HEK293 (cell line): ENCODE measurements around the gene RGS12.

ENCODE experiments used
- CTCF ChIA-PET: fragments of 350-600 bp; formaldehyde crosslinking; extraction: SDS; loops from one replicate; lab custom pipeline; 2021; ENCODE audit warnings: antibody characterized with exemption; lab: Yijun Ruan, JAX
- POLR2A ChIA-PET: fragments of 300-600 bp; formaldehyde crosslinking; extraction: SDS; loops from one replicate; lab custom pipeline; 2020; ENCODE audit warnings: antibody characterized with exemption, inconsistent platforms; lab: Yijun Ruan, JAX
- H3K27ac ChIP-seq: fragments of 200-500 bp; sonication (Bioruptor generic); 2 replicates; pipeline ENCODE4 v1.5.1; 2014; ENCODE audit warnings: low read depth, low read length, control low read depth, inconsistent platforms; ENCODE audit errors: extremely low read depth
- H3K36me3 ChIP-seq, 2 experiments: fragments of 200-500 bp in 1 of 2; sonication (Bioruptor generic) in 1 of 2; 1 replicate in 1 of 2; 2 replicates in 1 of 2; pipeline ENCODE4 v1.5.1; 2014 to 2017; ENCODE audit warnings: inconsistent platforms in 2 of 2, low read length in 2 of 2; ENCODE audit not compliant: control insufficient read depth in 2 of 2, insufficient read depth in 1 of 2
- H3K4me1 ChIP-seq: fragments of 200-500 bp; sonication (Bioruptor generic); 2 replicates; pipeline ENCODE4 v1.5.1; 2014; ENCODE audit warnings: mild to moderate bottlenecking, low read length, inconsistent platforms; ENCODE audit not compliant: control insufficient read depth, insufficient read depth
- H3K4me3 ChIP-seq: 2 replicates; pipeline ENCODE4 v1.5.1; 2011; ENCODE audit warnings: low read depth, mild to moderate bottlenecking, control low read depth, low read length, moderate library complexity
- H3K9me3 ChIP-seq: fragments of 200-500 bp; sonication (Bioruptor generic); 2 replicates; pipeline ENCODE4 v1.5.1; 2014; ENCODE audit warnings: low read depth, low read length, inconsistent platforms; ENCODE audit not compliant: control insufficient read depth, insufficient read depth
- GFI1B ChIP-seq: fragments of 450-650 bp; formaldehyde crosslinking; IDR thresholded peaks from 2 replicates; pipeline ENCODE4 v1.5.1; 2016; ENCODE audit warnings: missing biosample characterization, missing genetic modification characterization
- GLIS1 ChIP-seq: fragments of 450-650 bp; formaldehyde crosslinking; IDR thresholded peaks from 2 replicates; pipeline ENCODE4 v1.5.1; 2016; ENCODE audit warnings: missing biosample characterization, missing genetic modification characterization
- HOXA7 ChIP-seq: sonication (generic); formaldehyde crosslinking; IDR thresholded peaks from 2 replicates; pipeline ENCODE4 v1.8.1; 2022; ENCODE audit warnings: missing genetic modification reagents, borderline replicate concordance
- KLF8 ChIP-seq: fragments of 450-650 bp; formaldehyde crosslinking; IDR thresholded peaks from 2 replicates; pipeline ENCODE4 v1.5.1; 2016; ENCODE audit warnings: missing biosample characterization, missing genetic modification characterization
- MEIS1 ChIP-seq: sonication (generic); formaldehyde crosslinking; IDR thresholded peaks from 2 replicates; pipeline ENCODE4 v1.8.1; 2022; ENCODE audit warnings: missing genetic modification reagents, mild to moderate bottlenecking, borderline replicate concordance
- MZF1 ChIP-seq: fragments of 450-650 bp; formaldehyde crosslinking; IDR thresholded peaks from 2 replicates; pipeline ENCODE4 v1.5.1; 2017; ENCODE audit warnings: missing biosample characterization, missing genetic modification characterization, borderline replicate concordance
- TRIM28 ChIP-seq: IDR thresholded peaks from 2 replicates; pipeline ENCODE4 v1.6.1; 2011; ENCODE audit warnings: low read length, control low read depth, borderline replicate concordance
- YY2 ChIP-seq: fragments of 450-650 bp; formaldehyde crosslinking; IDR thresholded peaks from 2 replicates; pipeline ENCODE4 v1.5.1; 2016; ENCODE audit warnings: missing biosample characterization, missing genetic modification characterization
- ZBTB21 ChIP-seq: fragments of 450-650 bp; formaldehyde crosslinking; IDR thresholded peaks from 2 replicates; pipeline ENCODE4 v1.5.1; 2017; ENCODE audit warnings: missing biosample characterization, missing genetic modification characterization
- ZBTB7A ChIP-seq: fragments of 450-650 bp; formaldehyde crosslinking; IDR thresholded peaks from 2 replicates; pipeline ENCODE4 v1.5.1; 2016; ENCODE audit warnings: low read depth, missing biosample characterization, missing genetic modification characterization
- ZBTB8A ChIP-seq: fragments of 450-650 bp; formaldehyde crosslinking; IDR thresholded peaks from 2 replicates; pipeline ENCODE4 v1.5.1; 2016; ENCODE audit warnings: missing biosample characterization, missing genetic modification characterization
- ZFP3 ChIP-seq: fragments of 450-650 bp; formaldehyde crosslinking; IDR thresholded peaks from 2 replicates; pipeline ENCODE4 v1.5.1; 2016; ENCODE audit warnings: low read depth, missing biosample characterization, missing genetic modification characterization
- ZIC2 ChIP-seq: fragments of 450-650 bp; formaldehyde crosslinking; IDR thresholded peaks from 2 replicates; pipeline ENCODE4 v1.5.1; 2016; ENCODE audit warnings: missing biosample characterization, missing genetic modification characterization
- ZNF155 ChIP-seq: fragments of 450-650 bp; formaldehyde crosslinking; IDR thresholded peaks from 2 replicates; pipeline ENCODE4 v1.5.1; 2016; ENCODE audit warnings: missing biosample characterization, missing genetic modification characterization
- ZNF175 ChIP-seq: fragments of 450-650 bp; formaldehyde crosslinking; IDR thresholded peaks from 2 replicates; pipeline ENCODE4 v1.5.1; 2016; ENCODE audit warnings: missing biosample characterization, missing genetic modification characterization
- ZNF19 ChIP-seq: fragments of 450-650 bp; formaldehyde crosslinking; IDR thresholded peaks from 2 replicates; pipeline ENCODE4; 2016; ENCODE audit warnings: missing biosample characterization, missing genetic modification characterization, low read depth
- ZNF398 ChIP-seq: fragments of 450-650 bp; formaldehyde crosslinking; IDR thresholded peaks from 2 replicates; pipeline ENCODE4 v1.5.1; 2017; ENCODE audit warnings: missing biosample characterization, missing genetic modification characterization
- ZNF416 ChIP-seq: fragments of 450-650 bp; formaldehyde crosslinking; IDR thresholded peaks from 2 replicates; pipeline ENCODE4 v1.5.1; 2016; ENCODE audit warnings: missing biosample characterization, missing genetic modification characterization
- ZNF423 ChIP-seq: fragments of 450-650 bp; formaldehyde crosslinking; IDR thresholded peaks from 2 replicates; pipeline ENCODE4 v1.5.1; 2016; ENCODE audit warnings: missing biosample characterization, missing genetic modification characterization
- ZNF473 ChIP-seq: fragments of 450-650 bp; formaldehyde crosslinking; IDR thresholded peaks from 2 replicates; pipeline ENCODE4 v1.5.1; 2017; ENCODE audit warnings: missing biosample characterization, missing genetic modification characterization
- ZNF548 ChIP-seq: fragments of 450-650 bp; formaldehyde crosslinking; IDR thresholded peaks from 2 replicates; pipeline ENCODE4 v1.5.1; 2016; ENCODE audit warnings: missing biosample characterization, missing genetic modification characterization
- ZNF624 ChIP-seq: fragments of 450-650 bp; formaldehyde crosslinking; IDR thresholded peaks from 2 replicates; pipeline ENCODE4 v1.5.1; 2017; ENCODE audit warnings: missing biosample characterization, missing genetic modification characterization
- ZNF76 ChIP-seq: fragments of 450-650 bp; formaldehyde crosslinking; IDR thresholded peaks from 2 replicates; pipeline ENCODE4; 2016; ENCODE audit warnings: low read depth, missing biosample characterization, missing genetic modification characterization, borderline replicate concordance
- ZNF837 ChIP-seq: fragments of 450-650 bp; formaldehyde crosslinking; IDR thresholded peaks from 2 replicates; pipeline ENCODE4 v1.5.1; 2016; ENCODE audit warnings: missing biosample characterization, missing genetic modification characterization
- ZSCAN30 ChIP-seq: fragments of 450-650 bp; IDR thresholded peaks from 2 replicates; pipeline ENCODE4 v1.5.1; 2018; ENCODE audit warnings: missing biosample characterization, mild to moderate bottlenecking, missing genetic modification characterization, moderate library complexity
- TF ChIP-seq, protein P1 (sequence below): fragments of 450-650 bp; formaldehyde crosslinking; IDR thresholded peaks from 2 replicates; pipeline ENCODE4 v1.5.1; 2016; ENCODE audit warnings: missing biosample characterization, missing genetic modification characterization

Gene RGS12

GRCh38 chr4:3252831-3253641 lies 39.8 kb upstream of the RGS12 start (continued):
- TF ChIP-seq ZNF398 (no peak), ZNF175 (no peak), ZSCAN30 (tag by site-specific recombination) (no peak), ZNF624 (tag by site-specific recombination) (no peak), ZNF548 (tag by site-specific recombination) (no peak), ZNF416 (no peak), KLF8 (no peak), ZNF76 (tag by site-specific recombination) (no peak)

GRCh38 chr4:3253808-3254207 lies 39.0 kb upstream of the RGS12 start:
- no peak overlapping the region for H3K27ac ChIP-seq
- TF ChIP-seq ZFP3 (peak; percentile 65), ZBTB21 (tag by site-specific recombination) (no peak)
- POLR2A ChIA-PET, result no interaction called here
- H3K4me1 ChIP-seq, result no peaks in the 10 kb centered on the region
- no peaks in the 10 kb centered on the region for H3K36me3 ChIP-seq
- CTCF ChIA-PET, result no interaction called here
- H3K9me3 ChIP-seq, result no peaks in the 10 kb centered on the region
- no peak overlapping the region for H3K4me3 ChIP-seq

- H3K27ac ChIP-seq, result no peak overlapping the region
- ChIA-PET POLR2A (no interaction called here), CTCF (no interaction called here)
- no peaks in the 10 kb centered on the region for H3K9me3 ChIP-seq
- TF ChIP-seq ZNF423 (tag by site-specific recombination) (no peak), YY2 (tag by site-specific recombination) (no peak), ZNF155 (no peak), MZF1 (tag by site-specific recombination) (no peak), MEIS1 (no peak), ZBTB8A (tag by site-specific recombination) (no peak), ZNF19 (no peak), ZNF473 (tag by site-specific recombination) (no peak), ZBTB7A (tag by site-specific recombination) (no peak), TRIM28 (no peak), ZIC2 (tag by site-specific recombination) (peak; percentile 25; the same call in 1 of the 2 replicates), HOXA7 (CRISPR knock-in tag) (no peak), GFI1B (no peak), ZNF837 (tag by site-specific recombination) (no peak), GLIS1 (tag by site-specific recombination) (peak; percentile 49; the same call in 1 of the 2 replicates)
- TF ChIP-seq, protein P1, sequence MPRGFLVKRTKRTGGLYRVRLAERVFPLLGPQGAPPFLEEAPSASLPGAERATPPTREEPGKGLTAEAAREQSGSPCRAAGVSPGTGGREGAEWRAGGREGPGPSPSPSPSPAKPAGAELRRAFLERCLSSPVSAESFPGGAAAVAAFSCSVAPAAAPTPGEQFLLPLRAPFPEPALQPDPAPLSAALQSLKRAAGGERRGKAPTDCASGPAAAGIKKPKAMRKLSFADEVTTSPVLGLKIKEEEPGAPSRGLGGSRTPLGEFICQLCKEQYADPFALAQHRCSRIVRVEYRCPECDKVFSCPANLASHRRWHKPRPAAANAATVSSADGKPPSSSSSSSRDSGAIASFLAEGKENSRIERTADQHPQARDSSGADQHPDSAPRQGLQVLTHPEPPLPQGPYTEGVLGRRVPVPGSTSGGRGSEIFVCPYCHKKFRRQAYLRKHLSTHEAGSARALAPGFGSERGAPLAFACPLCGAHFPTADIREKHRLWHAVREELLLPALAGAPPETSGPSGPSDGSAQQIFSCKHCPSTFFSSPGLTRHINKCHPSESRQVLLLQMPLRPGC (tag by site-specific recombination), result no peak
- no peak overlapping the region for H3K4me3 ChIP-seq
- H3K4me1 ChIP-seq, result no peaks in the 10 kb centered on the region
- H3K36me3 ChIP-seq, result no peaks in the 10 kb centered on the region
These were observed 38.3 kb upstream of the RGS12 start for GRCh38 chr4:3254302-3255131.
